ENCODE data around the gene GPR42. TPM values are rescaled to one million over a fixed set of nuclear protein-coding genes. Genes with fewer than 3 reads are reported as not detected.

The GPR42 gene
- total RNA-seq, 1 experiment from 2014 or later = not detected

GRCh38 chr19:35330475-35330874, 40.4 kb upstream of the GPR42 start:
- Mint-ChIP-seq H3K36me3 (ENCODE audit: insufficient read depth, unreplicated experiment) (no peaks in the 10 kb centered on the region), H3K27ac (ENCODE audit: unreplicated experiment) (no peak overlapping the region), H3K4me1 (ENCODE audit: low read depth, unreplicated experiment) (no peaks in the 10 kb centered on the region), H3K4me3 (ENCODE audit: unreplicated experiment) (no peak overlapping the region), H3K9me3 (ENCODE audit: unreplicated experiment) (no peaks in the 10 kb centered on the region), H3K27me3 (ENCODE audit: insufficient read depth, unreplicated experiment) (peaks cover 9% of the 10 kb centered on the region)
- no peak for DNase-seq
- H3K4me1 ChIP-seq = no peaks in the 10 kb centered on the region
- intact Hi-C loops (cut with micrococcal nuclease; ENCODE audit: unreplicated experiment) = no loop called here
- BruUV-seq (replicated peaks) = no TSS peak
- ChIA-PET POLR2A (interaction anchor here (0.6 kb wide), 1 partner anchor 334 kb away, joined by 3 read pairs; no protein-coding TSS in a partner anchor), CTCF (no interaction called here)
- no peaks in the 10 kb centered on the region for H3K36me3 ChIP-seq (ENCODE audit: control insufficient read depth, insufficient read depth, low read length)
- H3K27me3 ChIP-seq (replicated peaks; ENCODE audit: control insufficient read depth, insufficient read depth, low read length) = no peaks in the 10 kb centered on the region; the same call in 1 of the 2 replicates
- no peak for TF ChIP-seq CTCF (IDR thresholded peaks at IDR 0.05; ENCODE audit: insufficient read depth in 1 of 2, low read depth in 1 of 2, low read length in 1 of 2, severe bottlenecking in 1 of 2, unreplicated experiment in 1 of 2)
- no peaks in the 10 kb centered on the region for H3K9me3 ChIP-seq
- H3K4me3 ChIP-seq (ENCODE audit: low read depth, low read length) = no peak overlapping the region

GRCh38 chr19:35331551-35332214, 39.2 kb upstream of the GPR42 start:
- CTCF ChIA-PET = no interaction called here
- Histone ChIP-seq H3K4me1 (no peaks in the 10 kb centered on the region), H3K4me3 (ENCODE audit: low read depth, low read length) (no peak overlapping the region), H3K9me3 (no peaks in the 10 kb centered on the region), H3K36me3 (ENCODE audit: control insufficient read depth, insufficient read depth, low read length) (no peaks in the 10 kb centered on the region), H3K27me3 (replicated peaks; ENCODE audit: control insufficient read depth, insufficient read depth, low read length) (no peaks in the 10 kb centered on the region; the same call in 1 of the 2 replicates)
- no peak overlapping the region for H3K4me3 Mint-ChIP-seq (ENCODE audit: unreplicated experiment)
- no peaks in the 10 kb centered on the region for H3K4me1 Mint-ChIP-seq (ENCODE audit: low read depth, unreplicated experiment)
- no peaks in the 10 kb centered on the region for H3K36me3 Mint-ChIP-seq (ENCODE audit: insufficient read depth, unreplicated experiment)
- POLR2A ChIA-PET = no interaction called here
- no peak for TF ChIP-seq CTCF (IDR thresholded peaks at IDR 0.05; ENCODE audit: insufficient read depth in 1 of 2, low read depth in 1 of 2, low read length in 1 of 2, severe bottlenecking in 1 of 2, unreplicated experiment in 1 of 2)
- H3K27ac Mint-ChIP-seq (ENCODE audit: unreplicated experiment) = no peak overlapping the region
- BruUV-seq (replicated peaks) = no TSS peak
- H3K27me3 Mint-ChIP-seq (ENCODE audit: insufficient read depth, unreplicated experiment) = peaks cover 5% of the 10 kb centered on the region
- intact Hi-C loops (cut with micrococcal nuclease; ENCODE audit: unreplicated experiment) = no loop called here
- H3K9me3 Mint-ChIP-seq (ENCODE audit: unreplicated experiment) = no peaks in the 10 kb centered on the region
- no peak for DNase-seq

DNA sequence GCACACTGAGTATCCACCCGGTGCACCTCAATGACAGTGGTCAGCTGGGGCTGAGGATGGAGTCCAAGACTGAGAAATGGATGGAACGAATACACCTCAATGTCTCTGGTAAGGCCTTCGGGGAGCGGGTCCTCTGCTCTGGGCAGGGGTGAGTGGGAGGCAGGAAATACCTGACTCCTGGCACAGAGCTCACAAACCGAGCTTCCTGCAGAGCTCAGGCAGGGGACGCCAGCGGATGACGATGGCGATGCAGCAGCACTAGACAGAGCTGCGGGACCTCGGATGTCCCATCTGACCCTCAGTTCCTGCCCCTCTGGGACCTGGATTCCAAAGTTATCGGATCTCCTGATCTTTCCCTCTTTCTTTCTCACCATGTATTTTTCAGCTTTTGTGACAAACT, 38.1 kb upstream of the GPR42 start:
- CTCF ChIA-PET = no interaction called here
- no peak for TF ChIP-seq CTCF (IDR thresholded peaks at IDR 0.05; ENCODE audit: insufficient read depth in 1 of 2, low read depth in 1 of 2, low read length in 1 of 2, severe bottlenecking in 1 of 2, unreplicated experiment in 1 of 2)
- intact Hi-C loops (cut with micrococcal nuclease; ENCODE audit: unreplicated experiment) = no loop called here
- POLR2A ChIA-PET = no interaction called here
- H3K9me3 ChIP-seq = no peaks in the 10 kb centered on the region
- H3K9me3 Mint-ChIP-seq (ENCODE audit: unreplicated experiment) = no peaks in the 10 kb centered on the region
- peaks cover 2% of the 10 kb centered on the region for H3K27me3 Mint-ChIP-seq (ENCODE audit: insufficient read depth, unreplicated experiment)
- H3K27ac Mint-ChIP-seq (ENCODE audit: unreplicated experiment) = no peak overlapping the region
- H3K36me3 Mint-ChIP-seq (ENCODE audit: insufficient read depth, unreplicated experiment) = no peaks in the 10 kb centered on the region
- no peaks in the 10 kb centered on the region for H3K4me1 Mint-ChIP-seq (ENCODE audit: low read depth, unreplicated experiment)
- H3K4me3 ChIP-seq (ENCODE audit: low read depth, low read length) = no peak overlapping the region
- no peak overlapping the region for H3K4me3 Mint-ChIP-seq (ENCODE audit: unreplicated experiment)
- no peaks in the 10 kb centered on the region for H3K4me1 ChIP-seq
- BruUV-seq (replicated peaks) = no TSS peak
- no peaks in the 10 kb centered on the region for H3K36me3 ChIP-seq (ENCODE audit: control insufficient read depth, insufficient read depth, low read length)
- DNase-seq = no peak
- H3K27me3 ChIP-seq (replicated peaks; ENCODE audit: control insufficient read depth, insufficient read depth, low read length) = no peaks in the 10 kb centered on the region

Data from Caco-2 (cell line).